NT2/D1 (cell line): Measurements from ENCODE around the gene EHD3.

Experiments used
- SUZ12 ChIP-seq: IDR thresholded peaks from 2 replicates; pipeline ENCODE4 v1.6.1; 2011; ENCODE audit not compliant: insufficient read length, insufficient read depth; ENCODE audit errors: extremely low read depth
- YY1 ChIP-seq: IDR thresholded peaks from 2 replicates; pipeline ENCODE4 v1.6.1; 2011; ENCODE audit not compliant: insufficient read length, insufficient read depth

GRCh38 chr2:31254237-31255203 is 20.6 kb downstream of the EHD3 start:
- TF ChIP-seq YY1: no peak
- TF ChIP-seq SUZ12: no peak
